HEK293 (cell line): ENCODE measurements around the gene BLACAT1.

Experiments used
- CTCF ChIA-PET: fragments of 350-600 bp; formaldehyde crosslinking; extraction: SDS; loops from one replicate; lab custom pipeline; 2021; ENCODE audit warnings: antibody characterized with exemption; lab: Yijun Ruan, JAX
- POLR2A ChIA-PET: fragments of 300-600 bp; formaldehyde crosslinking; extraction: SDS; loops from one replicate; lab custom pipeline; 2020; ENCODE audit warnings: antibody characterized with exemption, inconsistent platforms; lab: Yijun Ruan, JAX
- H3K27ac ChIP-seq: fragments of 200-500 bp; sonication (Bioruptor generic); 2 replicates; pipeline ENCODE4 v1.5.1; 2014; ENCODE audit warnings: low read depth, low read length, control low read depth, inconsistent platforms; ENCODE audit errors: extremely low read depth
- H3K36me3 ChIP-seq, 2 experiments: fragments of 200-500 bp in 1 of 2; sonication (Bioruptor generic) in 1 of 2; 1 replicate in 1 of 2; 2 replicates in 1 of 2; pipeline ENCODE4 v1.5.1; 2014 to 2017; ENCODE audit warnings: inconsistent platforms in 2 of 2, low read length in 2 of 2; ENCODE audit not compliant: control insufficient read depth in 2 of 2, insufficient read depth in 1 of 2
- H3K4me1 ChIP-seq: fragments of 200-500 bp; sonication (Bioruptor generic); 2 replicates; pipeline ENCODE4 v1.5.1; 2014; ENCODE audit warnings: mild to moderate bottlenecking, low read length, inconsistent platforms; ENCODE audit not compliant: control insufficient read depth, insufficient read depth
- H3K4me3 ChIP-seq: 2 replicates; pipeline ENCODE4 v1.5.1; 2011; ENCODE audit warnings: low read depth, mild to moderate bottlenecking, control low read depth, low read length, moderate library complexity
- H3K9me3 ChIP-seq: fragments of 200-500 bp; sonication (Bioruptor generic); 2 replicates; pipeline ENCODE4 v1.5.1; 2014; ENCODE audit warnings: low read depth, low read length, inconsistent platforms; ENCODE audit not compliant: control insufficient read depth, insufficient read depth
- GLIS1 ChIP-seq: fragments of 450-650 bp; formaldehyde crosslinking; IDR thresholded peaks from 2 replicates; pipeline ENCODE4 v1.5.1; 2016; ENCODE audit warnings: missing biosample characterization, missing genetic modification characterization
- MZF1 ChIP-seq: fragments of 450-650 bp; formaldehyde crosslinking; IDR thresholded peaks from 2 replicates; pipeline ENCODE4 v1.5.1; 2017; ENCODE audit warnings: missing biosample characterization, missing genetic modification characterization, borderline replicate concordance
- ZBTB20 ChIP-seq: fragments of 450-650 bp; formaldehyde crosslinking; IDR thresholded peaks from 2 replicates; pipeline ENCODE4 v1.5.1; 2016; ENCODE audit warnings: missing biosample characterization, missing genetic modification characterization
- ZBTB44 ChIP-seq: fragments of 450-650 bp; IDR thresholded peaks from 2 replicates; pipeline ENCODE4 v1.5.1; 2018; ENCODE audit warnings: missing biosample characterization, mild to moderate bottlenecking, missing genetic modification characterization
- ZFHX2 ChIP-seq: fragments of 450-650 bp; formaldehyde crosslinking; conservative IDR thresholded peaks from 2 replicates; pipeline ENCODE4 v1.5.1; 2016; ENCODE audit warnings: missing biosample characterization, missing genetic modification characterization
- ZIC2 ChIP-seq: fragments of 450-650 bp; formaldehyde crosslinking; IDR thresholded peaks from 2 replicates; pipeline ENCODE4 v1.5.1; 2016; ENCODE audit warnings: missing biosample characterization, missing genetic modification characterization
- ZNF138 ChIP-seq: fragments of 450-650 bp; formaldehyde crosslinking; IDR thresholded peaks from 2 replicates; pipeline ENCODE4 v1.5.1; 2016; ENCODE audit warnings: missing biosample characterization, missing genetic modification characterization, borderline replicate concordance
- ZNF341 ChIP-seq: fragments of 450-650 bp; formaldehyde crosslinking; IDR thresholded peaks from 2 replicates; pipeline ENCODE4; 2016; ENCODE audit warnings: low read depth, missing biosample characterization, missing genetic modification characterization
- ZNF394 ChIP-seq: fragments of 450-650 bp; formaldehyde crosslinking; IDR thresholded peaks from 2 replicates; pipeline ENCODE4 v1.5.1; 2016; ENCODE audit warnings: missing biosample characterization, missing genetic modification characterization, mild to moderate bottlenecking, moderate library complexity, borderline replicate concordance
- ZNF549 ChIP-seq: fragments of 450-650 bp; IDR thresholded peaks from 2 replicates; pipeline ENCODE4 v1.5.1; 2018; ENCODE audit warnings: missing biosample characterization, missing genetic modification characterization, mild to moderate bottlenecking, inconsistent platforms, moderate library complexity
- ZNF600 ChIP-seq: fragments of 450-650 bp; formaldehyde crosslinking; IDR thresholded peaks from 2 replicates; pipeline ENCODE4 v1.5.1; 2016; ENCODE audit warnings: missing biosample characterization, missing genetic modification characterization
- ZNF707 ChIP-seq: fragments of 450-650 bp; formaldehyde crosslinking; IDR thresholded peaks from 2 replicates; pipeline ENCODE4 v1.5.1; 2016; ENCODE audit warnings: missing biosample characterization, missing genetic modification characterization
- ZNF768 ChIP-seq: fragments of 450-650 bp; formaldehyde crosslinking; IDR thresholded peaks from 2 replicates; pipeline ENCODE4 v1.5.1; 2018; ENCODE audit warnings: missing biosample characterization, mild to moderate bottlenecking, missing genetic modification characterization
- TF ChIP-seq, protein P1 (sequence below): fragments of 450-650 bp; formaldehyde crosslinking; IDR thresholded peaks from 2 replicates; pipeline ENCODE4 v1.5.1; 2017; ENCODE audit warnings: missing biosample characterization, missing genetic modification characterization

BLACAT1 gene

DNA sequence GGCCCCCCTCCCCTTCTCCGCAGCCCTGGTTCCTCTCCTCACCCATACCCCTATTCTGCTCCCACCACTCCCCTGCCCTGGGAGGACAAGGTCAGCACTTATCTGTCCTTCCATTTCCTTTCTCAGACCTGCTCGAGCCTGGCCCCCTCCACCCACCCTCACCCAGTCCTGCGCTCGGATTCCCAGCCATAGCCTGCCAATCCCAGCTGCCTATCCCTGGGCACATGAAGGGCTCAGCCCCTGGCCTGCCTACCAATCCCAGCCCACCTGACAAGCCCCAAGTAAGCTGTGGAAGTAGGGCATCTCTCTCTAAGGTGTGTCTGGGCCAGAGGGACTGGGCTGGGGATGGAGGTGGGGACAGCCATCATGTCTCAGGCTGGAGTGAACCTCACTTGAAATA lies 5.4 kb downstream of the BLACAT1 start (continued):
- TF ChIP-seq ZIC2 (tag by site-specific recombination) (peak; percentile 37), ZNF549 (tag by site-specific recombination) (no peak)

DNA sequence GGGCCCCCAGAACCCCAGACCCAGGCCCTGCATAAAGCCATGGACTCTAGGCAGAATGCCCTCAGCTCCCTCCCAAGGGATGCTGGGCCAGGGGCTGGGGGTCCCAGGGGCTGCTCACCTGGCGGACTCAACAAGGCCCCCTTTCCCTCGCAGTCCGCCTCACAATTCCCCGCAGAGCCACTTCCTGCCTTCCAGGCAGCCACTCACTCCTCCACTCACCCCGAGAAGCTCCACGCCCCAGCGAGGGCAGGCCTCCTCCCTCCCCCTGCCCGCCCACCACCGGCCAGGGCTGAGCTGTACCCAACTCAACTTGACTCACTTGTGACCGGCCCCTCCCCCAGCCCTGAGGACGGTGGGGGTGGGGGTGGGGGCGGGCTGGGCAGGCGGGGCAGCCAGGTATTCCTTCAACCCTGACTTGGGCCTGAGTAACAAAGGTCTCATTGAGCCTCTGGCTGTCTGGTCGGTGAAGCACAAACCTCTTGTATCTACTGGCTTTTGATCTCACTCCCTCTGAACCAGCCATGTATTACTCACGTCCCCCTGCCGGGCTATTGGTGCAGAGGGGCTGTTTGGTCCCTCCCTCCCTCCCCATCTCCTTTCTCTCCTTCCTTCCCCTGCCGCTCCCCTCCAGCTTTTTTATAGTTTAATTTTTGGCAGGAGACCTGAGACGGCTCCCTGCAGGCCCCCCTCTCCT lies 5.9 kb downstream of the BLACAT1 start:
- Histone ChIP-seq H3K27ac (no peak overlapping the region), H3K9me3 (no peaks in the 10 kb centered on the region), H3K4me3 (peak overlapping the region; percentile 3), H3K36me3 (no peaks in the 10 kb centered on the region), H3K4me1 (no peaks in the 10 kb centered on the region; the same call in 1 of the 2 replicates)
- TF ChIP-seq GLIS1 (0 out of 2 replicates have a peak, but pooled peaks have one; percentile 15), ZNF341 (tag by site-specific recombination) (peak; percentile 65; the same call in 1 of the 2 replicates), ZNF707 (tag by site-specific recombination) (no peak), ZNF394 (tag by site-specific recombination) (no peak), MZF1 (no peak), ZFHX2 (tag by site-specific recombination) (peak; percentile 39; the same call in 1 of the 2 replicates), ZNF138 (no peak)
- TF ChIP-seq, protein P1, sequence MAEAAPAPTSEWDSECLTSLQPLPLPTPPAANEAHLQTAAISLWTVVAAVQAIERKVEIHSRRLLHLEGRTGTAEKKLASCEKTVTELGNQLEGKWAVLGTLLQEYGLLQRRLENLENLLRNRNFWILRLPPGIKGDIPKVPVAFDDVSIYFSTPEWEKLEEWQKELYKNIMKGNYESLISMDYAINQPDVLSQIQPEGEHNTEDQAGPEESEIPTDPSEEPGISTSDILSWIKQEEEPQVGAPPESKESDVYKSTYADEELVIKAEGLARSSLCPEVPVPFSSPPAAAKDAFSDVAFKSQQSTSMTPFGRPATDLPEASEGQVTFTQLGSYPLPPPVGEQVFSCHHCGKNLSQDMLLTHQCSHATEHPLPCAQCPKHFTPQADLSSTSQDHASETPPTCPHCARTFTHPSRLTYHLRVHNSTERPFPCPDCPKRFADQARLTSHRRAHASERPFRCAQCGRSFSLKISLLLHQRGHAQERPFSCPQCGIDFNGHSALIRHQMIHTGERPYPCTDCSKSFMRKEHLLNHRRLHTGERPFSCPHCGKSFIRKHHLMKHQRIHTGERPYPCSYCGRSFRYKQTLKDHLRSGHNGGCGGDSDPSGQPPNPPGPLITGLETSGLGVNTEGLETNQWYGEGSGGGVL: peak; percentile 92
- POLR2A ChIA-PET: interaction anchor here (1.8 kb wide), 1 partner anchor 9 kb away, joined by 10 read pairs; no protein-coding TSS in a partner anchor
- CTCF ChIA-PET: interaction anchor here (0.7 to 1.6 kb wide), 4 partner anchors 9 to 474 kb away, joined by 3 to 4 read pairs (median 4); no protein-coding TSS in a partner anchor

GRCh38 chr1:205449254-205449749 lies 6.5 kb downstream of the BLACAT1 start:
- ChIA-PET POLR2A (interaction anchor here (1.8 kb wide), 1 partner anchor 9 kb away, joined by 10 read pairs; no protein-coding TSS in a partner anchor), CTCF (interaction anchor here (1.1 to 1.2 kb wide), 3 partner anchors 8 to 39 kb away, joined by 4 read pairs; no protein-coding TSS in a partner anchor)
- Histone ChIP-seq H3K9me3 (no peaks in the 10 kb centered on the region), H3K4me3 (peak overlapping the region; percentile 3; the same call in 1 of the 2 replicates), H3K4me1 (no peaks in the 10 kb centered on the region; the same call in 1 of the 2 replicates), H3K27ac (no peak overlapping the region), H3K36me3 (no peaks in the 10 kb centered on the region)
- no peak for TF ChIP-seq ZBTB44
- 0 out of 2 replicates have a peak, but pooled peaks have one; percentile 46 for TF ChIP-seq ZBTB20
- TF ChIP-seq ZNF600 (tag by site-specific recombination): peak; percentile 65
- TF ChIP-seq ZNF768 (tag by site-specific recombination): peak; percentile 76; the same call in 1 of the 2 replicates
